ENCODE results near the gene TLR3.

- TF ChIP-seq POLR2AphosphoS5 (IDR thresholded peaks at IDR 0.05), result no peak
- TF ChIP-seq, protein P1, sequence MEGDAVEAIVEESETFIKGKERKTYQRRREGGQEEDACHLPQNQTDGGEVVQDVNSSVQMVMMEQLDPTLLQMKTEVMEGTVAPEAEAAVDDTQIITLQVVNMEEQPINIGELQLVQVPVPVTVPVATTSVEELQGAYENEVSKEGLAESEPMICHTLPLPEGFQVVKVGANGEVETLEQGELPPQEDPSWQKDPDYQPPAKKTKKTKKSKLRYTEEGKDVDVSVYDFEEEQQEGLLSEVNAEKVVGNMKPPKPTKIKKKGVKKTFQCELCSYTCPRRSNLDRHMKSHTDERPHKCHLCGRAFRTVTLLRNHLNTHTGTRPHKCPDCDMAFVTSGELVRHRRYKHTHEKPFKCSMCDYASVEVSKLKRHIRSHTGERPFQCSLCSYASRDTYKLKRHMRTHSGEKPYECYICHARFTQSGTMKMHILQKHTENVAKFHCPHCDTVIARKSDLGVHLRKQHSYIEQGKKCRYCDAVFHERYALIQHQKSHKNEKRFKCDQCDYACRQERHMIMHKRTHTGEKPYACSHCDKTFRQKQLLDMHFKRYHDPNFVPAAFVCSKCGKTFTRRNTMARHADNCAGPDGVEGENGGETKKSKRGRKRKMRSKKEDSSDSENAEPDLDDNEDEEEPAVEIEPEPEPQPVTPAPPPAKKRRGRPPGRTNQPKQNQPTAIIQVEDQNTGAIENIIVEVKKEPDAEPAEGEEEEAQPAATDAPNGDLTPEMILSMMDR (IDR thresholded peaks at IDR 0.05 in 8 of 11, conservative IDR thresholded peaks at IDR 0.05 in 3 of 11), result no peak
Observed at GRCh38 chr4:186079694-186080093, 10.7 kb downstream of the TLR3 start.
